Right lobe of liver (tissue), 4 donors: ENCODE data around the gene LPXN.

Source experiments
- CTCF ChIP-seq, 4 donors: fragments of 200-600 bp in 3 of 4; fragments of 450-650 bp in 1 of 4; IDR thresholded peaks; one replicate each; pipeline versions ENCODE4 v1.5.1 to v1.8.0; 2016 to 2022; ENCODE audit warnings: antibody characterized with exemption in 4 of 4, mild to moderate bottlenecking in 2 of 4
- POLR2A ChIP-seq: fragments of 450-650 bp; IDR thresholded peaks from one replicate; pipeline ENCODE4 v1.6.1; 2017; ENCODE audit warnings: antibody characterized with exemption, mild to moderate bottlenecking
- donor health status: DM: no; HTN: no; CAD: no.
- donor health status: DM: no; HTN: no; CAD: no.
- donor health status: DM: no; HTN: yes; CAD: no.

- TF ChIP-seq POLR2A (no peak), CTCF (IDR thresholded peaks at IDR 0.05) (no peak)
Observed at GRCh38 chr11:58508005-58508404, 67.7 kb downstream of the LPXN start, which contains the start of gene OR5B21.
